Psoas muscle (tissue), 8 donors: ENCODE results near the gene TEX44. TPM values are rescaled to one million over a fixed set of nuclear protein-coding genes. Genes with fewer than 3 reads are reported as not detected.

ENCODE experiments used
- ATAC-seq, 4 donors: fragments of 200-7000 bp; cut with Tn5 transposase; one replicate each; pipeline ENCODE4 v1.9.1; 2020; ENCODE audit warnings: moderate library complexity in 3 of 4, mild to moderate bottlenecking in 2 of 4
- DNase-seq, 2 donors: peaks; one replicate each; pipeline ENCODE4 v3.0.0-alpha.2; 2020
- H3K27ac ChIP-seq: fragments of 200-600 bp; one replicate; pipeline ENCODE4 v1.8.0; 2022
- H3K27me3 ChIP-seq, 3 donors: fragments of 200-600 bp in 1 of 3; one replicate each; pipeline versions ENCODE4 v1.6.1 to v1.8.0; 2013 to 2022; ENCODE audit warnings: low read length in 2 of 3, mild to moderate bottlenecking in 2 of 3, moderate library complexity in 1 of 3; ENCODE audit not compliant: insufficient read depth in 3 of 3
- H3K36me3 ChIP-seq, 2 donors: fragments of 200-600 bp in 1 of 2; one replicate each; pipeline versions ENCODE4 v1.6.1 to v1.8.0; 2013 to 2022; ENCODE audit warnings: low read depth in 1 of 2, mild to moderate bottlenecking in 1 of 2, moderate library complexity in 1 of 2; ENCODE audit not compliant: insufficient read depth in 1 of 2
- H3K4me1 ChIP-seq: fragments of 200-600 bp; one replicate; pipeline ENCODE4 v1.8.0; 2022
- H3K4me3 ChIP-seq: fragments of 200-600 bp; one replicate; pipeline ENCODE4 v1.8.0; 2022; ENCODE audit warnings: mild to moderate bottlenecking
- H3K9me3 ChIP-seq: fragments of 200-600 bp; one replicate; pipeline ENCODE4 v1.8.0; 2022
- WGBS, 3 donors: extraction: QIAGEN DNeasy Blood & Tissue Kit; methylation state at CpG; one replicate each; pipeline versions ENCODE4 v1.1.6 to v1.1.7; 2013; 5-methylcytosine and 5-hydroxymethylcytosine counted together
- intact Hi-C, 2 donors: fragments of 100-400 bp; cut with DNase I; formaldehyde crosslinking; loops; one replicate each; pipeline versions ENCODE4 v1.11.0 to v1.14.2; 2022
- polyA plus RNA-seq, 3 donors: library from polyadenylated mRNA; stranded (reverse); fragments of 200-250 nt; gene quantifications; one replicate each; pipeline ENCODE4 v1.2.3, GENCODE V29; 2013
- total RNA-seq, 4 donors: library from RNA; stranded (reverse); fragmentation: NEBNext Ultra II Directional in 2 of 4; extraction: Animal tissue kit (Norgen Biotek cat#: 25700) in 2 of 4; gene quantifications; one replicate each; pipeline versions ENCODE4 v1.2.1 to v1.2.4, GENCODE V29; 2021 to 2023
- TF ChIP-seq, protein P1 (sequence below): fragments of 200-600 bp; IDR thresholded peaks from one replicate; pipeline ENCODE4 v1.8.0; 2022; ENCODE audit warnings: antibody characterized with exemption
- donor health status: healthy with polysubstance abuse.
- donor health status: DM: no; HTN: no; CAD: no; lungs with moderate emphysema.
- donor health status: Bipolar disorder and iron deficiency.
- donor health status: healthy.
- donor health status: DM: yes; HTN: yes; CAD: no.
- donor health status: DM: no; HTN: no; CAD: no.
- donor health status: DM: no; HTN: no; CAD: no.
- donor health status: DM: yes; HTN: yes; CAD: no.

The TEX44 gene
- total and polyA plus RNA-seq, 7 donors: not detected

DNA sequence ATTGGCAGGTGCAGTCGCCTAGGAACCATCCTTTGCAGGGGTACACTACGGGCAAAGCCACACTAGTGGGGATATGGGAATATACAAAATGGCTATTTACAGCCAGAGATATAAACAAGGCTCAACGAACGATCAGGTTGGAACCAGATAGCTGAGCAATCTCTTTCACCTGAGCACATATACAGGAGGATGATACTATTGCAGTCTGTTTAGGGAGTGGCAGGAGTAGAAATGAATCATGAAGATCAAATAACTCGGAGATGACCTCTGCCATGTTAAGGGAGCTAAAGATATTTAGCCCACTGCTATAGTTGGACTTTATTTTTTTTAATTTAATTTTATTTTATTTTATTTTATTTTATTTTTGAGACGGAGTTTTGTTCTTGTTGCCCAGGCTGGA lies 33.8 kb downstream of the TEX44 start:
- no peaks in the 10 kb centered on the region for H3K27me3 ChIP-seq
- peaks cover 6% of the 10 kb centered on the region for H3K4me1 ChIP-seq
- TF ChIP-seq, protein P1, sequence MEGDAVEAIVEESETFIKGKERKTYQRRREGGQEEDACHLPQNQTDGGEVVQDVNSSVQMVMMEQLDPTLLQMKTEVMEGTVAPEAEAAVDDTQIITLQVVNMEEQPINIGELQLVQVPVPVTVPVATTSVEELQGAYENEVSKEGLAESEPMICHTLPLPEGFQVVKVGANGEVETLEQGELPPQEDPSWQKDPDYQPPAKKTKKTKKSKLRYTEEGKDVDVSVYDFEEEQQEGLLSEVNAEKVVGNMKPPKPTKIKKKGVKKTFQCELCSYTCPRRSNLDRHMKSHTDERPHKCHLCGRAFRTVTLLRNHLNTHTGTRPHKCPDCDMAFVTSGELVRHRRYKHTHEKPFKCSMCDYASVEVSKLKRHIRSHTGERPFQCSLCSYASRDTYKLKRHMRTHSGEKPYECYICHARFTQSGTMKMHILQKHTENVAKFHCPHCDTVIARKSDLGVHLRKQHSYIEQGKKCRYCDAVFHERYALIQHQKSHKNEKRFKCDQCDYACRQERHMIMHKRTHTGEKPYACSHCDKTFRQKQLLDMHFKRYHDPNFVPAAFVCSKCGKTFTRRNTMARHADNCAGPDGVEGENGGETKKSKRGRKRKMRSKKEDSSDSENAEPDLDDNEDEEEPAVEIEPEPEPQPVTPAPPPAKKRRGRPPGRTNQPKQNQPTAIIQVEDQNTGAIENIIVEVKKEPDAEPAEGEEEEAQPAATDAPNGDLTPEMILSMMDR: no peak
- intact Hi-C loops: no loop called here
- H3K36me3 ChIP-seq: no peaks in the 10 kb centered on the region
- WGBS, 3 donors: 63 to 92% (median 88%) methylated on average over 6 of the region's 6 CpGs
- no peaks in the 10 kb centered on the region for H3K9me3 ChIP-seq
- DNase-seq (no peak), ATAC-seq (peak in 1 of 4 donors; percentile 36)
- H3K4me3 ChIP-seq: no peak overlapping the region
- H3K27ac ChIP-seq: no peak overlapping the region

DNA sequence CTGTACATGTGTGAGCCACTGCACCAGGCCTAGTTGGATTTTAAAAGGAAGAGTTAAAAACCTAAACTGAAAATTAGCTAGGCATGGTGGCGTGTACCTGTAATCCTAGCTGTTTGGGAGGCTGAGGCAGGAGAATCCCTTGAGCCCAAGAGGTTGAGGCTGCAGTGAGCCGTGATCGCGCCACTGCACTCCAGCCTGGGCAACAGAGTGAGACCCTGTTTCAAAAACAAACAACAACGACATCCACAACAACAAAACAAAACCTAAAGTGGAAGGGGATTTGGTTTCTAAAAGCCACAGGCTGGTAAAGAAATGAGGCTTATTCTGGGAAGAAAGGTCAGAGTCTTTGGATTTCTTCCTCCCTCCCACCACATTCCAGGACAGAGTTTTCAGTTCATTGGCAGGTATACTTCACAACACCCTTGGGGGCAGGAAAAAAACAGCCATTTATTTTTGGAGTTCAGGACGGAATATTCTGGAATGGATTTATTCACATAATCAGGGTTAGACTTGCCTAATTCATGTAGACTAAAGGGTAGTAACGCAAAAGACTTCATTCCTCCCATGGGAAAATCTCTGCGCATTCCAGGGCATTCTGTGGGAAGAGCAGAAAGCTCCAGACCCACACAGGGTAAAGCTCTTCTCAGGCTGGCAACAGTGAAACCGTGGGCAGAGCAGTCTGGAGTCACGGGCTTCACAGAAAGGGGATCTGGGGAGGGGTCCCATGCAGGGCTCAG lies 34.9 kb downstream of the TEX44 start:
- intact Hi-C loops: no loop called here
- H3K27ac ChIP-seq: peak overlapping the region; percentile 73
- no peaks in the 10 kb centered on the region for H3K36me3 ChIP-seq
- TF ChIP-seq, protein P1: no peak
- H3K4me3 ChIP-seq: peak overlapping the region; percentile 6
- DNase-seq (no peak), ATAC-seq (peak in 1 of 4 donors; percentile 21)
- H3K4me1 ChIP-seq: peaks cover 6% of the 10 kb centered on the region
- H3K9me3 ChIP-seq: no peaks in the 10 kb centered on the region
- WGBS, 3 donors: 66 to 69% (median 67%) methylated on average over 10 of the region's 10 CpGs
- no peaks in the 10 kb centered on the region for H3K27me3 ChIP-seq

DNA sequence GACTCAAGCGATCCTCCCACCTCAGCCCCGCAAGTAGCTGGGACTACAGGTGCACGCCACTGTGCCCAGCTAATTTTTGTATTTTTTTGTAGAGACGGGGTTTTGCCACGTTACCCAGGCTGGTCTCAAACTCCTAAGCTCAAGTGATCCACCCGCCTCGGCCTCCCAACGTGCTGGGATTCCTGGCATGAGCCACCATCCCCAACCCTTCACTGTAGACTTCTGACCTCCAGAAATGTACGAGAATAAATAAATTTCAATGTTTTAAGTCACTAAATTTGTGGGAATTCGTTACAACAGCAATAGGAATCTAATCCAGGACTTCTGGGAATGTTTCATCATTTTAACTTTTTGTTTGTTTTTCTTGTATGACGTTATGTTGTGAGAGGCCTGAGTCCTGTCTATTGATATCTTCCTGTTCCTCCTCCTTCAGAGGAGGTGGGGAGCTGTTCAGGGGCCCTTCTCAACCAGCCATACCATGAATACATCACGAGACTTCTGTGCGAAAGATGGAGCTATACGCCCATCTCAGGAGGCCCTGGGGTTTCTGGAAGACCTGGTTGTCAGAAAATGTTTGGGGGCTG lies 40.0 kb downstream of the TEX44 start:
- Histone ChIP-seq H3K9me3 (no peaks in the 10 kb centered on the region), H3K4me1 (peaks cover 4% of the 10 kb centered on the region), H3K36me3 (no peaks in the 10 kb centered on the region), H3K4me3 (no peak overlapping the region), H3K27ac (no peak overlapping the region), H3K27me3 (no peaks in the 10 kb centered on the region)
- DNase-seq (no peak), ATAC-seq (no peak)
- intact Hi-C loops: no loop called here
- 73 to 86% (median 85%) methylated on average over 12 to 14 of the region's 14 CpGs for WGBS, 3 donors
- TF ChIP-seq, protein P1: no peak

DNA sequence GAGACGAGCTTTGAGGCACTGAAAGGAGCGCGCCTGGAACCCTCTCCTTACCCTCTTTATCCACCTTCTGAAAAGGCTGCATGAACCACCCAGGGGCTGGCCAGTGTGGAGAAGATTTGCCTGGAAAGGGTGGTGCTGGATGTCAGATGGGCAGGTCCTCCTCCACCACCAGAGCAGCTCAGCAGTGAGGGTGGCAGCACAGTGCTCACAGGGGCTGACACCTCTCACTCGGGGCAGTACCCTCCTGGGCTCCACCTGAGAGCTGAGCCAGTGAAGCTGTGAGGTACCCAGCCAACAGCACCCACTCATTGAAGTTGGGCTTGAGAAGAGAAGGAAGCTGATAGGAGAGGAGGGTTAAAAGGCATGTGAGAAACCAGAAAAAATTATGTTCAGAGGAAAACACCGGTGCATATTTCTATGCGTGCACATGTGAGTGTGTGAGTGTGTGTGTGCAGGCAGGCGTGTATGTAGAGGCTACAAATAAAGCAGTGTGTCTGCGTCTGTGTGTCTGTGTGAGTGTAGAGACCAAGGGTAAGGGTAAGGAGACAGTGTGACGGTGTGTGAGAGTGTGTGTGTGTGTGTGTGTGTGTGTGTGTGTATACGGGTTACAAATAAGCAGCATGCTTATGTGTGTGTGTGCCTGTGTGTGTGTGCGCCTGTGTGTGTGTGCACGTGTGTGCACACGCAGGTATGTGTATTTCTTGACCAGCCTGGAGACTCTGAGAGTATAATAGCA lies 40.7 kb downstream of the TEX44 start:
- H3K9me3 ChIP-seq: no peaks in the 10 kb centered on the region
- no peak overlapping the region for H3K27ac ChIP-seq
- intact Hi-C loops: no loop called here
- DNase-seq (no peak), ATAC-seq (peak in 1 of 4 donors; percentile 12)
- no peaks in the 10 kb centered on the region for H3K27me3 ChIP-seq
- H3K4me1 ChIP-seq: no peaks in the 10 kb centered on the region
- no peak overlapping the region for H3K4me3 ChIP-seq
- WGBS, 3 donors: 82 to 91% (median 89%) methylated on average over 13 of the region's 13 CpGs
- TF ChIP-seq, protein P1: no peak
- H3K36me3 ChIP-seq: no peaks in the 10 kb centered on the region
